Activated naive CD4-positive, alpha-beta T cell (primary cell): ENCODE measurements around the gene TENM4.

Experiments
- DNase-seq, 4 experiments: peaks; one replicate each; lab custom pipeline; 2025; lab: John Stamatoyannopoulos, UW

Gene TENM4

GRCh38 chr11:79084382-79084781 lies 356.4 kb downstream of the TENM4 start:
- DNase-seq = no peak

DNA sequence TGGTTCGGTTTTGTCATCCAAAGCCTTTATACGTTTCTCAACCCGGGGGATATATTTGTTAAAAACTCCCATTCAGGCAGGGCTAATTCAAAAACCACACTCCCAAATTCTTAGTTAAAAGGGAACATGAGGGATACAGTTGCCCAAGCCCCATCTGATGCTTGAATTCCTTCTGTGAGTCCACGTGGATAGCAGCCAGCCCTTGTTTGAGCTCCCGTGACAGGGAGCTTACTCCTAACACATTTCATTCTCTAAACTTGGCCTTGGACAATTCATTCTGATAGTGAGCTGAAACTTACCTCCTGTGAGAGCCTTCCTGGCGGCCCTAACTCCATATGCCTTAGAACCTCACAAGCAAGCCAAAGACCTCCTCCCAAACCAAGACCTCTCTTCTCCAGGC lies 357.5 kb downstream of the TENM4 start:
- DNase-seq = no peak

DNA sequence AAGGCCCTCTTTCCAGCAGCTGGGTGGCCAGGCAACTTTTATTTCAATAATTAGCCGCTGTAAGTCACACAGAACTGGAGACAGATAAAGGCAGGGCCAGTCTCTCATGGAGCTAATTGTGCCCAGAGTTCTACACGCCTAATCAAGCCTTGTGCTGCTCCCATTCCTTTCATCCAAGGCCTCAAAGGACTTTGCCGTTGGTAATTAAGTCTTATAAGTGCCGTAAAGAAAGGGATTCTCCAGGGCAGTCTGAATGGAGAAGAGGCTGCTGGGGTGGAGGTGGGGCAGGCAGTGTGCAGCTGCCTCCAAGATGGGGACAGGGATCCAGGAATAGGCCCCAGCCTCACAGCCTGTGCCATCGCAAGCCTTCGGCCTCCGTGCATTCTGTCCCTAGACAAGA lies 357.9 kb downstream of the TENM4 start:
- no peak for DNase-seq

- no peak for DNase-seq
These were observed 358.6 kb downstream of the TENM4 start for GRCh38 chr11:79082280-79082679.

GRCh38 chr11:79081471-79082031 lies 359.3 kb downstream of the TENM4 start:
- no peak for DNase-seq

- DNase-seq = no peak
These were observed 360.3 kb downstream of the TENM4 start for GRCh38 chr11:79080551-79080950.

DNA sequence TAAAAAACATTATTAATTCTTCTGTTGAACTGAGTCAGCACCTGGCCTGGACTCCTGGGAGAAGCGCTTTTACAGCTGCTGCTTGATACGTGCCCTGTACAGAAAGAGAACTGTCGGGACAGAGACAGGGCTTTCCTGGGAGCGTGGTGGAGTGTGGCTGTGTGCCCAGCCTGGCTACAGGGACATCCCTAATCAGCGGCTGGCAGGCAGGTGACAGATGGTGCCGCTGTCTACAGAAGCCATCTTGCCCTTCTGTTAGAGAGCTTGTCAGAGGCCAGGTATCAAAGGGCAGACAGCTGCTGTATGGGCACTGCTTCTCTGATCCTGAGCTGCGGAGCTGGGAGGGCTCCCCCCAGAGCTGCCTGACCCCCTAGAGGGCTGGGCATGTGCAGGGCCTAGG lies 361.8 kb downstream of the TENM4 start:
- no peak for DNase-seq

- DNase-seq = no peak
These were observed 362.4 kb downstream of the TENM4 start for GRCh38 chr11:79078456-79078855.

GRCh38 chr11:79077702-79078330 lies 363.0 kb downstream of the TENM4 start:
- no peak for DNase-seq

- no peak for DNase-seq
These were observed 364.2 kb downstream of the TENM4 start for GRCh38 chr11:79076526-79077115.

GRCh38 chr11:79074547-79074946 lies 366.3 kb downstream of the TENM4 start:
- no peak for DNase-seq

GRCh38 chr11:79071190-79071589 lies 369.6 kb downstream of the TENM4 start:
- DNase-seq = no peak

DNA sequence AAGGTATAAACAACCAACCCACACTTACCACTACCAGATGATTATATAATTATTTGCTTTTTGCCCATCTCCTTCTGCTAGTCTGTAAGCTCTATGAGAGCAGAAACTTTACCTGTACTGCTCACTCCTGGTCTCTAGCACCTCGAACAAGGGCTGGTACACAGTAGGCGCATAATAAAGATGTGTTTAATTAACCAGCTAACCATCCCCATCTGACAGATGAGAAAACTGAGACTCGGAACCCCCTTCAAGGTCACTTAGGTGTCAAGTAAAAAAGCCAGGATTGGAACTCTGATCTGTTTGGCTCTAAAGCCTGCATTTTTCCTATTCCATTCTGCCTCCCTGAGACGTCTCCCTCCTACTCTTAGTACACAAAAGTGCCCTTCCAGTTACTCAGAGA lies 370.3 kb downstream of the TENM4 start:
- DNase-seq = no peak

GRCh38 chr11:79069504-79069903 lies 371.3 kb downstream of the TENM4 start:
- DNase-seq = no peak

GRCh38 chr11:79068356-79068755 lies 372.5 kb downstream of the TENM4 start:
- no peak for DNase-seq

GRCh38 chr11:79067352-79067679 lies 373.5 kb downstream of the TENM4 start:
- DNase-seq = no peak

- no peak for DNase-seq
These were observed 374.1 kb downstream of the TENM4 start for GRCh38 chr11:79066456-79067351.

DNA sequence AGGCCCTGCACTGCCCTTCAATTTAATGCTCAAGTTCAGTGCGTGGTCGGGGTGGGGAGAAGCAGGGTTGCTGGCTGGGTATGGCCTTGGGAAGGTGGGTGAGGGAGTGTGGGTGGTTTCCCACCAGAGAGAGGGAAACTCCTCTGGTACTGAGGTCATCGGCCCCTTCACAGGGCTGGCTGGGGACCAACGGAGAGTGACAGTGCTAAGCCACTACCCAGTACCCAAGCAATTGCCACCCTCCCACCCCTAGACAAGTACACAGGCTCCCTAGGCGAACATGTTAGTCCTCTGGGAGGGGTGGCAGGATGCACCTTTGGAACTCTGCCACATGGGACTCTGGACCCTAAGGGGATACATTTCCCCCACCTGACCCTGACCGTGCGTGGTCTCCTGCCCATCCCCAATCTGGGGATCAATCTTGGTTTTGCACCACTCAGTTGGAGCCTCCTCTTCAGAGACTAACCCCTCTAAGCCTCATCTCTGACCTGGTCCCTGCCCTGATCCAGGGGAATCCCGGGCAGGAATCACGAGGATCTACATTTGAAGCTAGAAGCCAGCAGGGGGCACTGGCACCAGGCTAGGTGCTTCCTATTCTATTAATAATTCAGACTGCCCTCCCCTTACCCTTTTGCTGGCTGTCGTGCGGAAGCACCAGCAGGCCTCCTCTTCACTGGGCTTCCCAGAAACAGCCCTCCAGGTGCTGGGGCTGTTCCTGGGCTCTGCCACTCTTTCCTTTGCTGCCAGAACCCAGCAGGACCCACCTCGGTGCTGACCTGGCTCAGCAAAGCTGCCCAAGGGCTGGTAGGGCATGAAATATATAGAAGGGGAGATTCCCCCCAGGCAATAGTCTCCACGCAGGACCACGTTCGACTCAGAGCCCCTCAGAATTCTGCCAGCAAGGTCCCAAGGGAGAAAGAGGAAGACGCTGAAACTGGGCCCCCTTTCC lies 377.7 kb downstream of the TENM4 start:
- DNase-seq = no peak

- no peak for DNase-seq
These were observed 380.5 kb downstream of the TENM4 start for GRCh38 chr11:79060081-79060953.

- DNase-seq = no peak
These were observed 381.7 kb downstream of the TENM4 start for GRCh38 chr11:79059141-79059540.
